Thoracic aorta (tissue), 2 donors: ENCODE measurements around the gene SMAD6. TPM values are rescaled to one million over a fixed set of nuclear protein-coding genes. Genes with fewer than 3 reads are reported as not detected.

Source experiments
- ATAC-seq: fragments of 150-250 bp; one replicate; pipeline ENCODE4 v1.8.0; 2017; ENCODE audit warnings: low read depth; ENCODE audit not compliant: insufficient number of reproducible peaks, low FRiP score
- DNase-seq: peaks from one replicate; pipeline ENCODE4 v3.0.0-alpha.2; 2020; ENCODE audit warnings: low spot score
- H3K27ac ChIP-seq, 2 donors: fragments of 200-600 bp; sonication (generic); 1 replicate in 1 of 2; 2 replicates in 1 of 2; pipeline ENCODE4 v1.5.1; 2016; ENCODE audit warnings: mild to moderate bottlenecking in 2 of 2, moderate library complexity in 2 of 2
- H3K27me3 ChIP-seq: fragments of 200-600 bp; sonication (generic); replicated peaks from 2 replicates; pipeline ENCODE4 v1.6.0; 2016; ENCODE audit warnings: mild to moderate bottlenecking; ENCODE audit not compliant: insufficient read depth
- H3K36me3 ChIP-seq: fragments of 200-600 bp; sonication (generic); one replicate; pipeline ENCODE4 v1.5.1; 2016
- H3K4me1 ChIP-seq, 2 donors: fragments of 200-600 bp; sonication (generic); 1 replicate in 1 of 2; 2 replicates in 1 of 2; pipeline versions ENCODE4 v1.5.1 to v1.6.0; 2016; ENCODE audit warnings: low read depth in 2 of 2, mild to moderate bottlenecking in 1 of 2; ENCODE audit not compliant: control insufficient read depth in 1 of 2
- H3K4me3 ChIP-seq: fragments of 200-600 bp; sonication (generic); 2 replicates; pipeline ENCODE4 v1.5.1; 2016; ENCODE audit warnings: mild to moderate bottlenecking
- H3K9me3 ChIP-seq: fragments of 200-600 bp; sonication (generic); 2 replicates; pipeline ENCODE4 v1.5.1; 2016
- CTCF ChIP-seq: fragments of 200-600 bp; sonication (generic); IDR thresholded peaks from one replicate; pipeline ENCODE4 v1.5.1; 2019; ENCODE audit warnings: antibody characterized with exemption
- total RNA-seq, 2 donors: library from RNA; depleted of rRNA; stranded (reverse); fragments of >200 nt; gene quantifications; one replicate each; pipeline versions ENCODE4 v1.1.0 to v1.2.3, GENCODE V29; 2016

SMAD6 gene
- total RNA-seq, 2 donors from 2014 or later: 73.3 to 113 TPM

- TF ChIP-seq CTCF: no peak
- Histone ChIP-seq H3K27me3 (no peaks in the 10 kb centered on the region), H3K27ac (no peak overlapping the region), H3K4me3 (no peak overlapping the region), H3K9me3 (no peaks in the 10 kb centered on the region), H3K4me1 (peaks cover 7 to 31% of the 10 kb centered on the region in 2 donors), H3K36me3 (no peaks in the 10 kb centered on the region)
- DNase-seq (no peak), ATAC-seq (no peak)
Measured at GRCh38 chr15:66786222-66786621, 84.2 kb downstream of the SMAD6 start.

- H3K36me3 ChIP-seq: no peaks in the 10 kb centered on the region
- H3K9me3 ChIP-seq: no peaks in the 10 kb centered on the region
- H3K4me3 ChIP-seq: no peak overlapping the region
- no peak for TF ChIP-seq CTCF
- no peak for DNase-seq
- H3K4me1 ChIP-seq: peaks cover 7 to 31% of the 10 kb centered on the region in 2 donors
- no peaks in the 10 kb centered on the region for H3K27me3 ChIP-seq
- ATAC-seq: no peak
- no peak overlapping the region for H3K27ac ChIP-seq
Measured at GRCh38 chr15:66786708-66787488, 84.9 kb downstream of the SMAD6 start.

GRCh38 chr15:66787489-66787871, 85.4 kb downstream of the SMAD6 start:
- DNase-seq: no peak
- no peak for ATAC-seq
- Histone ChIP-seq H3K27me3 (no peaks in the 10 kb centered on the region), H3K27ac (no peak overlapping the region), H3K4me3 (no peak overlapping the region), H3K4me1 (peaks cover 7 to 28% of the 10 kb centered on the region in 2 donors), H3K36me3 (no peaks in the 10 kb centered on the region), H3K9me3 (no peaks in the 10 kb centered on the region)
- TF ChIP-seq CTCF: no peak

- no peak for TF ChIP-seq CTCF
- no peak overlapping the region for H3K27ac ChIP-seq
- H3K9me3 ChIP-seq: no peaks in the 10 kb centered on the region
- no peak overlapping the region for H3K4me3 ChIP-seq
- H3K27me3 ChIP-seq: no peaks in the 10 kb centered on the region
- peaks cover 7 to 22% of the 10 kb centered on the region in 2 donors for H3K4me1 ChIP-seq
- no peak for DNase-seq
- no peak for ATAC-seq
- H3K36me3 ChIP-seq: no peaks in the 10 kb centered on the region
Measured at GRCh38 chr15:66788024-66788423, 86.0 kb downstream of the SMAD6 start.

- peak; percentile 53 for TF ChIP-seq CTCF
Measured at GRCh38 chr15:66789029-66790025, 87.3 kb downstream of the SMAD6 start.

More at GRCh38 chr15:66789029-66790025, 87.3 kb downstream of the SMAD6 start:
- Histone ChIP-seq H3K27me3 (no peaks in the 10 kb centered on the region), H3K4me3 (no peak overlapping the region), H3K27ac (peak overlapping the region; percentile 78 to 79), H3K36me3 (no peaks in the 10 kb centered on the region), H3K9me3 (no peaks in the 10 kb centered on the region), H3K4me1 (peaks cover 7 to 21% of the 10 kb centered on the region in 2 donors)
- ATAC-seq: peak; percentile 40
- no peak for DNase-seq
